ENCODE measurements around the gene RXFP3. TPM values are rescaled to one million over a fixed set of nuclear protein-coding genes. Genes with fewer than 3 reads are reported as not detected.
"Not testable (repeated sequence)": the region's sequence is repeated elsewhere in the genome, so short reads cannot be mapped to it uniquely, and the experiment has no call there.

RXFP3 gene
- total and polyA plus RNA-seq, 2 of the 8 experiments (the other 6 are each of a cell fraction or from before 2014, with no cell fraction given) = 0.15 TPM; not detected in 1

GRCh38 chr5:33906248-33906647, 29.9 kb upstream of the RXFP3 start:
- H2BK5ac ChIP-seq (ENCODE audit: low read depth, low read length); H3K4me3 ChIP-seq (ENCODE audit: extremely low read depth in 1 of 4, insufficient read depth in 2 of 4, low read depth in 3 of 4, low read length in 4 of 4); H3K18ac ChIP-seq (ENCODE audit: extremely low read depth, low read length); H3K14ac ChIP-seq (ENCODE audit: insufficient read length); H3K56ac ChIP-seq (replicated peaks; ENCODE audit: insufficient read length, low read depth, low read length); H3K4me2 ChIP-seq (ENCODE audit: insufficient read depth in 1 of 2, low read depth in 2 of 2, low read length in 2 of 2); H3K36me3 ChIP-seq (ENCODE audit: control insufficient read depth in 2 of 4, insufficient read depth in 4 of 4, low read length in 3 of 4); H3K27ac ChIP-seq (ENCODE audit: low read depth, low read length); H3K4me1 ChIP-seq (replicated peaks in 1 of 4; ENCODE audit: control insufficient read depth in 3 of 4, insufficient read depth in 4 of 4, low read length in 3 of 4); DNase-seq (ENCODE audit: low read depth in 1 of 2, low spot score in 2 of 2); H4K8ac ChIP-seq (ENCODE audit: extremely low read depth, insufficient read depth, low read length); H2AFZ ChIP-seq (ENCODE audit: low read length); H3K9ac ChIP-seq (replicated peaks in 1 of 4; ENCODE audit: extremely low read depth in 1 of 4, low read depth in 3 of 4, low read length in 3 of 4); POLR2A ChIA-PET (ENCODE audit: partially characterized antibody); H3K27me3 ChIP-seq (replicated peaks in 1 of 4; ENCODE audit: control insufficient read depth in 3 of 4, extremely low read depth in 1 of 4, insufficient read depth in 3 of 4, low read length in 3 of 4); H4K91ac ChIP-seq (replicated peaks; ENCODE audit: insufficient read length, low read length); H2BK120ac ChIP-seq (replicated peaks; ENCODE audit: low read depth, low read length); H3K23me2 ChIP-seq (ENCODE audit: low read depth, low read length); H3K79me1 ChIP-seq (ENCODE audit: low read depth, low read length); H2BK15ac ChIP-seq (ENCODE audit: low read length); H3K4ac ChIP-seq (replicated peaks; ENCODE audit: insufficient read length, low read depth, low read length); H4K5ac ChIP-seq (ENCODE audit: insufficient read length, low read depth, low read length); H2BK12ac ChIP-seq (ENCODE audit: low read depth, low read length); H3K79me2 ChIP-seq (ENCODE audit: control insufficient read depth in 1 of 2, insufficient read depth in 2 of 2, low read length in 2 of 2); H3K23ac ChIP-seq (ENCODE audit: insufficient read length); H2AK5ac ChIP-seq (ENCODE audit: low read depth, low read length); H2BK20ac ChIP-seq (ENCODE audit: low read length); FAIRE-seq; H4K20me1 ChIP-seq (replicated peaks in 1 of 2; ENCODE audit: control insufficient read depth in 1 of 2, insufficient read depth in 2 of 2, low read length in 2 of 2): not testable (repeated sequence)
- H3K9me3 ChIP-seq (ENCODE audit: insufficient read depth in 2 of 2, low read depth in 1 of 2, low read length in 1 of 2) = peaks cover 10 to 19% of the 10 kb centered on the region in 2 experiments; a peak in 3 of 4 replicates
- CTCF ChIA-PET (ENCODE audit: partially characterized antibody) = interaction anchor here (0.8 kb wide), 1 partner anchor 33 kb away, joined by 4 read pairs; no protein-coding TSS in a partner anchor
- peak in 1 of 2 experiments; percentile 77; a peak in 1 of 3 replicates for TF ChIP-seq EP300 (IDR thresholded peaks at IDR 0.05; ENCODE audit: borderline replicate concordance in 1 of 2, low read depth in 2 of 2, low read length in 2 of 2)
- 89% methylated on average over 7 of the region's 7 CpGs; no CpG with 5 or more reads in 1 of the 2 experiments for WGBS, 2 experiments (ENCODE audit: extremely low coverage in 1 of 2, insufficient coverage in 1 of 2, insufficient read length in 1 of 2, insufficient replicate concordance in 2 of 2, low coverage in 1 of 2, low lambda C conversion rate in 2 of 2, missing lambda C conversion rate in 1 of 2)

DNA sequence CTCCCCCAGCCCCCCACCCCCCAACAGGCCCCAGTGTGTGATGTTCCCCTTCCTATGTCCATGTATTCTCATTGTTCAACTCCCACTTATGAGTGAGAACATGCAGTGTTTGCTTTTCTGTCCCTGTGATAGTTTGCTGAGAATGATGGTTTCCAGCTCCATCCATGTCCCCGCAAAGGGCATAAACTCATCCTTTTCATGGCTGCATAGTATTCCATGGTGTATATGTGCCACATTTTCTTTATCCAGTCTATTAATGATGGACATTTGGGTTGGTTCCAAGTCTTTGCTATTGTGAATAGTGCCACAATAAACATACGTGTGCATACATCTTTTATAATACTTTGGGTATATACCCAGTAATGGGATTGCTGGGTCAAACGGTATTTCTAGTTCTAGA, 21.3 kb upstream of the RXFP3 start:
- H3K4me1 ChIP-seq (replicated peaks in 1 of 4; ENCODE audit: control insufficient read depth in 3 of 4, insufficient read depth in 4 of 4, low read length in 3 of 4); H3K27me3 ChIP-seq (replicated peaks in 1 of 4; ENCODE audit: control insufficient read depth in 3 of 4, extremely low read depth in 1 of 4, insufficient read depth in 3 of 4, low read length in 3 of 4); H3K79me2 ChIP-seq (ENCODE audit: control insufficient read depth in 1 of 2, insufficient read depth in 2 of 2, low read length in 2 of 2); DNase-seq (ENCODE audit: low read depth in 1 of 2, low spot score in 2 of 2); H3K9me3 ChIP-seq (ENCODE audit: insufficient read depth in 2 of 2, low read depth in 1 of 2, low read length in 1 of 2); H3K4me2 ChIP-seq (ENCODE audit: insufficient read depth in 1 of 2, low read depth in 2 of 2, low read length in 2 of 2); H2BK20ac ChIP-seq (ENCODE audit: low read length); H2BK5ac ChIP-seq (ENCODE audit: low read depth, low read length); H2AFZ ChIP-seq (ENCODE audit: low read length); CTCF ChIA-PET (ENCODE audit: partially characterized antibody); H3K23me2 ChIP-seq (ENCODE audit: low read depth, low read length); H2BK12ac ChIP-seq (ENCODE audit: low read depth, low read length); H4K20me1 ChIP-seq (replicated peaks in 1 of 2; ENCODE audit: control insufficient read depth in 1 of 2, insufficient read depth in 2 of 2, low read length in 2 of 2); FAIRE-seq; H3K23ac ChIP-seq (ENCODE audit: insufficient read length); H3K79me1 ChIP-seq (ENCODE audit: low read depth, low read length); H3K27ac ChIP-seq (ENCODE audit: low read depth, low read length); H3K14ac ChIP-seq (ENCODE audit: insufficient read length); H4K8ac ChIP-seq (ENCODE audit: extremely low read depth, insufficient read depth, low read length); H4K5ac ChIP-seq (ENCODE audit: insufficient read length, low read depth, low read length); H2BK120ac ChIP-seq (replicated peaks; ENCODE audit: low read depth, low read length); H3K56ac ChIP-seq (replicated peaks; ENCODE audit: insufficient read length, low read depth, low read length); H3K4me3 ChIP-seq (ENCODE audit: extremely low read depth in 1 of 4, insufficient read depth in 2 of 4, low read depth in 3 of 4, low read length in 4 of 4); H3K18ac ChIP-seq (ENCODE audit: extremely low read depth, low read length); H3K36me3 ChIP-seq (ENCODE audit: control insufficient read depth in 2 of 4, insufficient read depth in 4 of 4, low read length in 3 of 4); H3K4ac ChIP-seq (replicated peaks; ENCODE audit: insufficient read length, low read depth, low read length); H2BK15ac ChIP-seq (ENCODE audit: low read length); POLR2A ChIA-PET (ENCODE audit: partially characterized antibody); H2AK5ac ChIP-seq (ENCODE audit: low read depth, low read length); H4K91ac ChIP-seq (replicated peaks; ENCODE audit: insufficient read length, low read length); H3K9ac ChIP-seq (replicated peaks in 1 of 4; ENCODE audit: extremely low read depth in 1 of 4, low read depth in 3 of 4, low read length in 3 of 4): not testable (repeated sequence)
- 81% methylated on average over 3 of the region's 3 CpGs; no CpG with 5 or more reads in 1 of the 2 experiments for WGBS, 2 experiments (ENCODE audit: extremely low coverage in 1 of 2, insufficient coverage in 1 of 2, insufficient read length in 1 of 2, insufficient replicate concordance in 2 of 2, low coverage in 1 of 2, low lambda C conversion rate in 2 of 2, missing lambda C conversion rate in 1 of 2)
